Muscle layer of colon (tissue), 2 donors: ENCODE measurements around the gene OTULIN.

ENCODE experiments used
- H3K27ac ChIP-seq: one replicate; pipeline ENCODE4 v1.7.0; 2013; ENCODE audit warnings: low read depth, mild to moderate bottlenecking, low read length, moderate library complexity
- H3K27me3 ChIP-seq, 2 donors: one replicate each; pipeline ENCODE4 v1.7.0; 2013; ENCODE audit warnings: low read length in 2 of 2, mild to moderate bottlenecking in 2 of 2; ENCODE audit not compliant: insufficient read depth in 2 of 2, control insufficient read depth in 1 of 2
- H3K36me3 ChIP-seq: one replicate; pipeline ENCODE4 v1.7.0; 2013; ENCODE audit warnings: mild to moderate bottlenecking, low read length; ENCODE audit not compliant: insufficient read depth
- H3K4me1 ChIP-seq: one replicate; pipeline ENCODE4 v1.7.0; 2013; ENCODE audit warnings: mild to moderate bottlenecking, low read length; ENCODE audit not compliant: insufficient read depth
- H3K4me3 ChIP-seq, 2 donors: one replicate each; pipeline ENCODE4 v1.7.0; 2013; ENCODE audit warnings: low read length in 2 of 2, low read depth in 1 of 2, mild to moderate bottlenecking in 1 of 2, moderate library complexity in 1 of 2
- H3K9ac ChIP-seq: one replicate; pipeline ENCODE4 v1.7.0; 2013; ENCODE audit warnings: low read length
- H3K9me3 ChIP-seq: one replicate; pipeline ENCODE4 v1.7.0; 2013; ENCODE audit warnings: mild to moderate bottlenecking, low read length
- donor health status: abdominal sarcoma.
- donor health status: Adenocarcinoma of cecum.

OTULIN gene

DNA sequence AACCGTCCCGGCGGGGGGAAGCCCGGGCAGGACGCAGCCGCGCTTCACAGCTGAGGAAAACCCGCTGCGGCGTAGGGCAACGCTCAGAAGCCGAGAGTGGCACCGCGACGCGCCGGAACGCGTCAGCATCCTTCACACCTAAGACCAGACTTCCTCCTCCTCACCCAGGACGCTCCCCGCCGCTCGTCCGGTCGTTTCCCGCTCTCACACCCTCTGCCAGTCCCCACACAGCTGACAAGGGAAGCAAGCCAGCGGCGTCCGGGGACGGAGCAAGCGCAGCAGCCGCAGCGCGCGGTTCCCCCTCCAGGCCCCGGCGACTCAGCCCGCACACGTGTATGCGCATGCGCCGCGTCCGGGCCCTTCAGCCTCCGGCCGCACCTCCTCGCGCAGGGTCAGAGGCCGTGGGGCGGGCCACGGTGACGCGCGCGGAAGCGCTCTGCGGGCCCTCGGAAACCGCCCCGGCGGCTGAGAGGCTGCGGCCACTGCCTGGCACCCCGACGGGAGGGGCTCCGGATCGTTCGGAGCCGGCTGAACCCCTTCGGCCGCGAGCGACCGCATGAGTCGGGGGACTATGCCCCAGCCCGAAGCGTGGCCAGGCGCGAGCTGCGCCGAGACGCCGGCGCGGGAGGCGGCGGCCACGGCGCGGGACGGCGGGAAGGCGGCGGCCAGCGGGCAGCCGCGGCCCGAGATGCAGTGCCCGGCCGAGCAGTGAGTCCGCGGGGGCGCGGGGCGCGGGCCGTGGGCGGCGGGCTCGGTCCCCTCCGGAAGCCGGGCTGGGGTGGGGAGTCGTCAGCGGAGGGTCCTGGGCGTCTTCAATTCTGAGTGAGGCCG, at the start of gene OTULIN:
OTULIN (plus strand) TSS at position 449 of the 831 bp plus-strand sequence; CDS start at position 557, 108 bp downstream.
- Histone ChIP-seq H3K27me3 (no peaks in the 10 kb centered on the region), H3K4me1 (peaks cover 39% of the 10 kb centered on the region), H3K9me3 (no peaks in the 10 kb centered on the region), H3K9ac (peak within 1 kb of the TSS; percentile 59), H3K27ac (peak within 1 kb of the TSS; percentile 94), H3K36me3 (peaks cover 6% of the 10 kb centered on the region), H3K4me3 (peak within 1 kb of the TSS; percentile 67 to 80)

- Histone ChIP-seq H3K4me3 (no peak overlapping the region), H3K27me3 (no peaks in the 10 kb centered on the region), H3K4me1 (no peaks in the 10 kb centered on the region), H3K36me3 (no peaks in the 10 kb centered on the region), H3K9me3 (no peaks in the 10 kb centered on the region), H3K27ac (no peak overlapping the region), H3K9ac (no peak overlapping the region)
Observed at GRCh38 chr5:14615365-14615764, 49.2 kb upstream of the OTULIN start.

DNA sequence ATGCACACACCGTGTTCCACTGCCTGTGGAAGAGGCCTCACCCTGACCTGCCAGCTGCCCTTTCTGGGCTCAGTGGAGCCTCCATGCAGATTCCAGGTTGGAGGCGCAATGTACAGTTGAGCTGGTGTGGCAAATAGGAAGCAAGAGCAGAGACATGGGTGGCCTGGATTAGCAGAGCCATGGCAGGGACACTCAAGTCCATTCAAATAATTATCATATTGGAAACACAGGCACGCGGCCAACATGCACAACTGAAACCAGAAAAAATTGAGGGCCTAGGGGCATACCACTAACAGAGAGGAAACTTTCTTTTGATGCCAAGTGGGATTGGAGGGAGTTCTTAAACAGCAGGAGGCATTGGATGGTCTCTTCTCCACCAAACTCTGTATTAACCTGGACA, 47.1 kb upstream of the OTULIN start:
- H3K36me3 ChIP-seq, result no peaks in the 10 kb centered on the region
- no peak overlapping the region for H3K27ac ChIP-seq
- no peaks in the 10 kb centered on the region for H3K27me3 ChIP-seq
- no peak overlapping the region for H3K4me3 ChIP-seq
- no peaks in the 10 kb centered on the region for H3K4me1 ChIP-seq
- H3K9ac ChIP-seq, result no peak overlapping the region
- H3K9me3 ChIP-seq, result no peaks in the 10 kb centered on the region

DNA sequence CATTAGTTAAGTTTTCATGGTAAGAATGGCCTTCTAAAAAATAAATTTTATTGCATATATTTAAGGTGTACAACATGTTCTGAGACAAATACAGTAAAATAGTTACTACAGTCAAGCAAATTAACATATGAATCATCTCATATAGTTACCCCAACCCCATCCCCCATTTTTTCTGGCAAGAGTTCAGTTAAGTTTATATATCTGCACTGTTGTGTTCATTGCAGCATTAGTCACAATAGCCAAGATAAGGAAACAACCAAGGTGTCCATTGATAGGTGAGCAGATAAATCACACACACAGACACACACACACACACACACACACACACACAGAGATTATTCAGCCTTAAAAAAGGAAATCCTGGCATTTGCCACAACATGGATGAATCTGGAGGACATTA, 37.2 kb upstream of the OTULIN start:
- no peaks in the 10 kb centered on the region for H3K36me3 ChIP-seq
- H3K9me3 ChIP-seq, result no peaks in the 10 kb centered on the region
- no peak overlapping the region for H3K9ac ChIP-seq
- no peak overlapping the region for H3K27ac ChIP-seq
- no peaks in the 10 kb centered on the region for H3K4me1 ChIP-seq
- H3K4me3 ChIP-seq, result no peak overlapping the region
- no peaks in the 10 kb centered on the region for H3K27me3 ChIP-seq

DNA sequence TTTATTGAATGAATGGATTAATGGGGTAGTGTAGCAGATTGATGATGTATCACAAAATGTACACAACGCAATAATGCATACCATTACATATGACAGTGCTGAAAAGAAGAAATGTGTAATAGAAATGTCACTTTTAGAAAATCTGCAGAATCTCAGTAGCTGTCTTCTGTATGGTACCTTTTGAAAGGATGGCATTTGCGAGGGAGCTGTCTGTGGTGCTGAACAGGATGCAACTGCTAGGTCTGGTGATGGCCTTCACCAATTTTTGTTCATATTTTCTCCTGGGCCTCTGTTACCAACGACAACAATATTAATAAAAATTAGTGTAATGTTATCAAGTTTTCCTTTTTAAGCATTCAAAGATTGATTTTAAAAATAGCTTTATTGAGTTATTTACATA, 36.2 kb upstream of the OTULIN start:
- Histone ChIP-seq H3K4me3 (no peak overlapping the region), H3K4me1 (no peaks in the 10 kb centered on the region), H3K27me3 (no peaks in the 10 kb centered on the region), H3K36me3 (no peaks in the 10 kb centered on the region), H3K27ac (no peak overlapping the region), H3K9me3 (no peaks in the 10 kb centered on the region), H3K9ac (no peak overlapping the region)

GRCh38 chr5:14630671-14631070, 33.8 kb upstream of the OTULIN start:
- H3K27me3 ChIP-seq, result no peaks in the 10 kb centered on the region
- H3K4me3 ChIP-seq, result no peak overlapping the region
- H3K9me3 ChIP-seq, result no peaks in the 10 kb centered on the region
- no peaks in the 10 kb centered on the region for H3K4me1 ChIP-seq
- no peak overlapping the region for H3K27ac ChIP-seq
- no peaks in the 10 kb centered on the region for H3K36me3 ChIP-seq
- H3K9ac ChIP-seq, result no peak overlapping the region

- H3K27ac ChIP-seq, result no peak overlapping the region
Observed at GRCh38 chr5:14635656-14636055, 28.9 kb upstream of the OTULIN start.

DNA sequence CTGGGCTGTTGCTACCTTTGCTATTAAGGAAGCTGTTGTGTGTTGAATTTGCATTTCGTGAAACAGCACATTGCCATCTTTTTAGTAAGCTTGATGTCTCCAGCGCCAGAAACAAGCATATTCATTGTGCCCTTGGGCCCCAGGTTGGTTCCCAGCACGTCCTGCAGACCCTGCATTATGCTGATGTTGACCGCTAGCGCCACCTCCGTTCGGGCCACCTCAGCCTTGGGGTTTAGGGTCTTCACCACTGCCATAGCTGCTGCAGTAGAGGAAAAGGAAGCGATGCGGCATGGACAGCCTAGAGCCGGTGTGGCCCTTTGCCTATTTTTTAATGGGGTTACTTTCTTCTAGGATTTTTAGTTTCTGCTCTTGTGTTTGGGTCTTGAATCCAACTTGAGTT, 23.8 kb upstream of the OTULIN start:
- no peak overlapping the region for H3K27ac ChIP-seq
- H3K27me3 ChIP-seq, result no peaks in the 10 kb centered on the region
- H3K4me1 ChIP-seq, result no peaks in the 10 kb centered on the region

More at GRCh38 chr5:14635656-14636055, 28.9 kb upstream of the OTULIN start:
- Histone ChIP-seq H3K36me3 (no peaks in the 10 kb centered on the region), H3K4me1 (no peaks in the 10 kb centered on the region), H3K4me3 (no peak overlapping the region), H3K27me3 (no peaks in the 10 kb centered on the region), H3K9me3 (no peaks in the 10 kb centered on the region), H3K9ac (no peak overlapping the region)

GRCh38 chr5:14644623-14645237, 19.8 kb upstream of the OTULIN start:
- Histone ChIP-seq H3K9me3 (no peaks in the 10 kb centered on the region), H3K4me1 (no peaks in the 10 kb centered on the region), H3K27me3 (no peaks in the 10 kb centered on the region), H3K27ac (no peak overlapping the region), H3K36me3 (no peaks in the 10 kb centered on the region), H3K9ac (no peak overlapping the region), H3K4me3 (no peak overlapping the region)

More for the DNA sequence above, 23.8 kb upstream of the OTULIN start:
- Histone ChIP-seq H3K9me3 (no peaks in the 10 kb centered on the region), H3K4me3 (no peak overlapping the region), H3K9ac (no peak overlapping the region), H3K36me3 (no peaks in the 10 kb centered on the region)

DNA sequence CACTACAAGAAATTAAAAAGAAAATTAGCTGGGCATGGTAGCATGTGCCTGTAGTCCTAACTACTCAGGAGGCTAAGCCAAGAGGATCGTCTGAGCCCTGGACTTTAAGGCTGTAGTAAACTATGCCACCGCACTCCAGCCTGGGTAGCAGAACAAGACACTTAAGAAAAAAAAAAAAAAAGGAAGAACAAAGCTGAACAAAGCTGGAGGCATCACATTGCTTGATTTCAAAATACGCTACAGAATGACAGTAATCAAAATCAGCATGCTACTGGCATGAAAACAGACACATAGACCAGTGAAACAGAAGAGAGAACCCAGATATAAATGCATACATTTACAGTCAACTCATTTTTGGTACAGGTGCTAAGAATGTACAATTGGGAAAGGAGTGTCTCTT, 14.5 kb upstream of the OTULIN start:
- H3K4me1 ChIP-seq, result no peaks in the 10 kb centered on the region
- no peak overlapping the region for H3K4me3 ChIP-seq
- H3K27ac ChIP-seq, result no peak overlapping the region
- H3K9ac ChIP-seq, result no peak overlapping the region
- no peaks in the 10 kb centered on the region for H3K9me3 ChIP-seq
- H3K36me3 ChIP-seq, result no peaks in the 10 kb centered on the region
- no peaks in the 10 kb centered on the region for H3K27me3 ChIP-seq

GRCh38 chr5:14655146-14655741, 9.3 kb upstream of the OTULIN start:
- no peak overlapping the region for H3K9ac ChIP-seq
- no peak overlapping the region for H3K4me3 ChIP-seq
- H3K27me3 ChIP-seq, result no peaks in the 10 kb centered on the region
- no peaks in the 10 kb centered on the region for H3K36me3 ChIP-seq
- no peaks in the 10 kb centered on the region for H3K4me1 ChIP-seq
- no peaks in the 10 kb centered on the region for H3K9me3 ChIP-seq
- H3K27ac ChIP-seq, result no peak overlapping the region
